Cardiac fibroblast (primary cell): ENCODE results near the gene ERN1.

Experiments
- DNase-seq, 2 donors: peaks; one replicate each; pipeline versions ENCODE4 v3.0.0 to v3.0.0-alpha.2; 2010; ENCODE audit warnings: low read depth in 2 of 2
- H3K4me3 ChIP-seq, 2 donors: replicated peaks in 1 of 2; 1 replicate in 1 of 2; 2 replicates in 1 of 2; pipeline ENCODE4 v1.5.1; 2011; ENCODE audit warnings: low read depth in 2 of 2, low read length in 2 of 2, mild to moderate bottlenecking in 2 of 2, moderate library complexity in 1 of 2
- CTCF ChIP-seq: IDR thresholded peaks from one replicate; pipeline ENCODE4 v1.5.1; 2011; ENCODE audit warnings: low read depth, mild to moderate bottlenecking, low read length, inconsistent platforms

Gene ERN1

GRCh38 chr17:64164596-64165285 lies 34.8 kb upstream of the ERN1 start:
- TF ChIP-seq CTCF = no peak
- DNase-seq = no peak

GRCh38 chr17:64163468-64163867 lies 33.5 kb upstream of the ERN1 start:
- DNase-seq = no peak
- TF ChIP-seq CTCF = no peak

More at GRCh38 chr17:64164596-64165285, 34.8 kb upstream of the ERN1 start:
- H3K4me3 ChIP-seq = no peak overlapping the region

DNA sequence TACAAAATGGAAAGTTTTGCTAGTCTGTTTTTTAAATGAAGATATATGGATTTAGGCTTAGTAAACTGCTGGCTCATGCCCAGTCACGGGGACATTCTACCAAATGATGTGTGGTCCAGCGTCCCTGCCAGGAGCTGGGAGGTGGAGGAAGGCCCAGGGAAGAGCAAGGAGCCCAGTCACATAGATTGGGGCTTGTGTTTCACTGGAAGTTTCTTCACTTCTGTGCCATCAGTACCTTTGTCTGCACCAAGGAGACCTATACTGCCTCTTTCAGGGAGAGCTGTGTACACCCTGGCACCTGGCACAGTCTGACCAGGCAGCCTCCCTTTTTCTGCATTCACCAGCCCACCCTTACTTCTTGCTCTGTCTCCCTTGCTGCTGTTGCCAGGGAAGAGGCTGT lies 32.6 kb upstream of the ERN1 start:
- H3K4me3 ChIP-seq = no peak overlapping the region
- no peak for TF ChIP-seq CTCF
- DNase-seq = no peak

More at GRCh38 chr17:64163468-64163867, 33.5 kb upstream of the ERN1 start:
- H3K4me3 ChIP-seq = no peak overlapping the region

GRCh38 chr17:64161380-64162176 lies 31.6 kb upstream of the ERN1 start:
- no peak for DNase-seq
- no peak for TF ChIP-seq CTCF
- H3K4me3 ChIP-seq = no peak overlapping the region

DNA sequence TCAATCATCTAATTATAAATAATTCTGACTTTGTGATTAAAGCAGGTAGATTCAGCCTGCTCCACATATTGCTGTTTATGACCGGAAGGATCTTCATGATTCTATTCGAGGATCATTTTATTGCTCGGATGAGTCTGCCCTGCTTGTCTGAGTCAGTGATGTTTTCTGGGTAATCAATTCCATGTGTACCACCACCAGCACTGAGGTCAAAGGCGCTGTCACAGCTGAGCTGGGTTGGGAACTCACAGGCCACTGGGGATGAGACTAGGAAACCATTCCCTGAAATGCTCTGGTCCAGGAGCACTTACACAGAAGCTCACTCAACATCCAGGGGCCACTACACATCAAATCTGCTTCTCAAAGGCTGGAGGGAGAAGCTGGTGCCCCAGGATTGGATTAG lies 30.4 kb upstream of the ERN1 start:
- no peak overlapping the region for H3K4me3 ChIP-seq
- no peak for DNase-seq
- no peak for TF ChIP-seq CTCF

DNA sequence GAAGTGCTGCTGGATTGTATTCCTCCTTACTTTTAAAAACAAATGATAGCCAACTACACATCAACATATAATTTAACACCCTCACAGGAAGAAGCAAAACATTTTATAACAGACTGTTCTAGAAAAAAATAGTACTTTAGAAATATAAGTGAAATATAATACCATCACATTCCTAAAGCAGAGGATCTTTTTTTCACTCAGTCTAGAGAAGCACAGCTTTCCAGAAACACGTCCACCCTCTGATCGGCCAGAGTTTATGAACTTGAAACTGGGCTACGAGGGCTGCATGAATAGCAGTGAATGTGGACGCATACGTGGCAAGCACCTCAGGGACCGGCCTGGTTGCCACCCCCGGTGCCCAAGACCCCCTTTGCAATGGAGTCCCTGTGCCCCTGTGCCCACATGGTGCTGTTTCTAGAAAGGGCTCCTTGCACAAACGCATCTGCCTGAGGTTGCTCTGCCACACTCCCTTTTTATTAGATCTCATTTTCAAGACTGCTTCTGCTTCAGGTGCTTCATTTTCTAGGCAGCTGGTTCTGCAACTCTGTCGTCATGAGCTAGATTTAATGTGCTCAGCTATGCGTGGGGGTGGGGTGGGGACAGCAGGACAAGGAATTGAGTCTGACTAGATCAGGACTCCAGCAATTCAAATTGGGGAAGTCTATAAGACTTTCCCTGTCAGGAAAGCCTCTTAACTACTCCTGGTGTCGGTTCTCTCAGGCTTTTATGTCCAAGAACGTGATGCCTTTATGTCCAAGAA lies 29.1 kb upstream of the ERN1 start:
- H3K4me3 ChIP-seq = no peak overlapping the region
- DNase-seq = no peak
- no peak for TF ChIP-seq CTCF
